Nephron progenitor cell (in vitro differentiated cells): ENCODE measurements around the gene TNRC6C.
A peak's percentile ranks its signal among the peaks of the same experiment; 100 is the strongest.

ENCODE experiments used
- DNase-seq: peaks from one replicate; pipeline ENCODE4 v3.0.0; 2021
- H3K27ac Mint-ChIP-seq: 2 replicates; pipeline ENCODE4 v1.8.0; 2021; ENCODE audit warnings: mild to moderate bottlenecking, moderate library complexity, mixed read lengths
- H3K27me3 Mint-ChIP-seq: 2 replicates; pipeline ENCODE4 v1.8.0; 2021; ENCODE audit warnings: mild to moderate bottlenecking, low read depth, mixed read lengths; ENCODE audit not compliant: poor library complexity
- H3K36me3 Mint-ChIP-seq: 2 replicates; pipeline ENCODE4 v1.8.0; 2021; ENCODE audit warnings: low read depth, mixed read lengths
- H3K4me1 Mint-ChIP-seq: 2 replicates; pipeline ENCODE4 v1.8.0; 2021; ENCODE audit warnings: mixed read lengths
- H3K4me3 Mint-ChIP-seq: 2 replicates; pipeline ENCODE4 v1.8.0; 2021; ENCODE audit warnings: mild to moderate bottlenecking, moderate library complexity, mixed read lengths
- H3K9me3 Mint-ChIP-seq: 2 replicates; pipeline ENCODE4 v1.8.0; 2021; ENCODE audit warnings: mild to moderate bottlenecking, moderate library complexity, mixed read lengths
- CTCF ChIP-seq: fragments of 200-600 bp; sonication (generic); IDR thresholded peaks from 2 replicates; pipeline ENCODE4 v1.5.0; 2021; ENCODE audit warnings: antibody characterized with exemption

TNRC6C gene

GRCh38 chr17:77957235-77957856 is 1.2 kb upstream of the TNRC6C start:
- TF ChIP-seq CTCF: no peak
- Mint-ChIP-seq H3K27ac (no peak overlapping the region), H3K9me3 (no peaks in the 10 kb centered on the region), H3K36me3 (no peaks in the 10 kb centered on the region), H3K27me3 (peaks cover 64% of the 10 kb centered on the region), H3K4me1 (peaks cover 34% of the 10 kb centered on the region), H3K4me3 (peak overlapping the region; percentile 97)
- no peak for DNase-seq

- H3K4me3 Mint-ChIP-seq: peak overlapping the region; percentile 70
- peaks cover 48% of the 10 kb centered on the region for H3K4me1 Mint-ChIP-seq
- H3K27ac Mint-ChIP-seq: no peak overlapping the region
- H3K27me3 Mint-ChIP-seq: peaks cover 51% of the 10 kb centered on the region
- H3K36me3 Mint-ChIP-seq: no peaks in the 10 kb centered on the region
- no peak for DNase-seq
- no peak for TF ChIP-seq CTCF
- no peaks in the 10 kb centered on the region for H3K9me3 Mint-ChIP-seq
Measured at GRCh38 chr17:77958716-77959125, 218 bp downstream of the TNRC6C start.

GRCh38 chr17:77959126-77959925 is 823 bp downstream of the TNRC6C start:
- peak; percentile 34 for DNase-seq
- H3K4me3 Mint-ChIP-seq: peak overlapping the region; percentile 92
- peaks cover 47% of the 10 kb centered on the region for H3K27me3 Mint-ChIP-seq
- TF ChIP-seq CTCF: no peak
- H3K36me3 Mint-ChIP-seq: no peaks in the 10 kb centered on the region
- H3K27ac Mint-ChIP-seq: peak overlapping the region; percentile 36
- H3K4me1 Mint-ChIP-seq: peaks cover 54% of the 10 kb centered on the region
- H3K9me3 Mint-ChIP-seq: no peaks in the 10 kb centered on the region

- Mint-ChIP-seq H3K27ac (no peak overlapping the region), H3K4me3 (peak overlapping the region; percentile 92), H3K4me1 (peaks cover 59% of the 10 kb centered on the region), H3K36me3 (no peaks in the 10 kb centered on the region), H3K9me3 (no peaks in the 10 kb centered on the region), H3K27me3 (peaks cover 40% of the 10 kb centered on the region)
- no peak for DNase-seq
- TF ChIP-seq CTCF: no peak
Measured at GRCh38 chr17:77959926-77960521, 1.5 kb downstream of the TNRC6C start.

GRCh38 chr17:77961741-77962140 is 3.2 kb downstream of the TNRC6C start:
- H3K27ac Mint-ChIP-seq: no peak overlapping the region
- TF ChIP-seq CTCF: no peak
- H3K4me3 Mint-ChIP-seq: no peak overlapping the region
- DNase-seq: no peak
- no peaks in the 10 kb centered on the region for H3K36me3 Mint-ChIP-seq
- no peaks in the 10 kb centered on the region for H3K9me3 Mint-ChIP-seq
- H3K4me1 Mint-ChIP-seq: peaks cover 64% of the 10 kb centered on the region
- peaks cover 23% of the 10 kb centered on the region for H3K27me3 Mint-ChIP-seq
